Mesendoderm (in vitro differentiated cells): Measurements from ENCODE around the gene SND1.
A peak's percentile ranks its signal among the peaks of the same experiment; 100 is the strongest.

Experiments used
- DNase-seq: peaks from one replicate; pipeline ENCODE4 v3.0.0; 2013
- H2AK5ac ChIP-seq: 2 replicates; pipeline ENCODE4 v1.6.1; 2013; ENCODE audit warnings: low read length, inconsistent platforms
- H2BK120ac ChIP-seq: 2 replicates; pipeline ENCODE4 v1.6.1; 2013; ENCODE audit warnings: low read depth, mild to moderate bottlenecking, low read length, moderate library complexity, mixed read lengths
- H2BK15ac ChIP-seq: replicated peaks from 2 replicates; pipeline ENCODE4 v1.6.1; 2013; ENCODE audit warnings: low read depth, mild to moderate bottlenecking, moderate library complexity
- H2BK5ac ChIP-seq: 2 replicates; pipeline ENCODE4 v1.6.1; 2013; ENCODE audit warnings: low read length, inconsistent platforms
- H3K18ac ChIP-seq: 2 replicates; pipeline ENCODE4 v1.6.1; 2013; ENCODE audit warnings: mild to moderate bottlenecking, low read length, mixed read lengths
- H3K23ac ChIP-seq: one replicate; pipeline ENCODE4 v1.6.1; 2013; ENCODE audit warnings: low read length
- H3K27ac ChIP-seq: 2 replicates; pipeline ENCODE4 v1.5.1; 2013; ENCODE audit warnings: low read depth, mild to moderate bottlenecking, inconsistent platforms, low read length, moderate library complexity
- H3K27me3 ChIP-seq: 2 replicates; pipeline ENCODE4 v1.6.1; 2013; ENCODE audit warnings: low read length, control low read depth, mild to moderate bottlenecking, inconsistent platforms; ENCODE audit not compliant: insufficient read depth, poor library complexity
- H3K36me3 ChIP-seq: 2 replicates; pipeline ENCODE4 v1.6.1; 2013; ENCODE audit warnings: low read length, inconsistent platforms; ENCODE audit not compliant: control insufficient read depth, insufficient read depth
- H3K4ac ChIP-seq: one replicate; pipeline ENCODE4 v1.6.1; 2013; ENCODE audit warnings: low read depth, mild to moderate bottlenecking, low read length, moderate library complexity
- H3K4me1 ChIP-seq: 2 replicates; pipeline ENCODE4 v1.6.1; 2013; ENCODE audit warnings: low read depth, low read length, inconsistent platforms; ENCODE audit not compliant: control insufficient read depth
- H3K4me2 ChIP-seq: 2 replicates; pipeline ENCODE4 v1.6.1; 2013; ENCODE audit warnings: low read length
- H3K4me3 ChIP-seq: 2 replicates; pipeline ENCODE4 v1.5.1; 2013; ENCODE audit warnings: mild to moderate bottlenecking, low read length
- H3K56ac ChIP-seq: one replicate; pipeline ENCODE4 v1.6.1; 2013; ENCODE audit warnings: low read length
- H3K79me1 ChIP-seq: 2 replicates; pipeline ENCODE4 v1.6.1; 2013; ENCODE audit warnings: low read length, inconsistent platforms
- H3K79me2 ChIP-seq: 2 replicates; pipeline ENCODE4 v1.6.1; 2013; ENCODE audit warnings: mild to moderate bottlenecking, low read length; ENCODE audit not compliant: control insufficient read depth, insufficient read depth
- H3K9ac ChIP-seq: 2 replicates; pipeline ENCODE4 v1.6.1; 2013; ENCODE audit warnings: low read length, inconsistent platforms
- H4K5ac ChIP-seq: one replicate; pipeline ENCODE4 v1.6.1; 2013; ENCODE audit warnings: low read length
- H4K8ac ChIP-seq: one replicate; pipeline ENCODE4 v1.6.1; 2013; ENCODE audit warnings: low read depth, mild to moderate bottlenecking, control low read depth, low read length, moderate library complexity
- WGBS: extraction: QIAGEN DNeasy Blood & Tissue Kit; methylation state at CpG from one replicate; pipeline ENCODE4 v1.1.7; 2013; ENCODE audit warnings: low lambda C conversion rate, missing lambda C conversion rate; ENCODE audit not compliant: insufficient coverage; ENCODE audit errors: extremely low coverage; 5-methylcytosine and 5-hydroxymethylcytosine counted together

SND1 gene

DNA sequence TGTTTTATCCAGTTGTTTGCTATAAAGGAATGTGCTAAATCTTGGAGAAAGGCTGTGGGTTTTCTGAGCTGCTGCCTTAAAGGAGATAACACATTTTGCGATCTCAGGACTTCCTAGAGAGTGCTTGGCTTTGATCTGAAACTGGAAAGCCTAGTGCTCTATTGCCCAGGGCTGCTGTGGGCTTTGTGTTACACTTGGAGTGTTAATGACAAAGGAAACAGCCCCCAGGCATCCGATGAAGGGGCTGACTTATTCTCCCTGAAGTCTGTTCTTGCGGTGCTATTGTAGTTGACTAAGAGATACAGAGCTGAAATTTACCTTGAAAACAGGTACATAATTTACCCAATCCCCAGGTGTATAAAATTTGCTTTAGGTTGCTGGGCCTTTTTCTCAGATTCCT lies 74.5 kb downstream of the SND1 start:
- no CpG with 5 or more reads among the region's 3 CpGs for WGBS
- H3K56ac ChIP-seq = no peak overlapping the region
- peak; percentile 89 for DNase-seq
- H2AK5ac ChIP-seq = no peak overlapping the region
- no peak overlapping the region for H2BK15ac ChIP-seq
- H3K18ac ChIP-seq = peak overlapping the region; percentile 51
- H3K4me3 ChIP-seq = no peak overlapping the region
- H3K79me1 ChIP-seq = peaks cover 17% of the 10 kb centered on the region
- H3K4ac ChIP-seq = no peak overlapping the region
- peak overlapping the region; percentile 72 for H3K27ac ChIP-seq
- H3K4me1 ChIP-seq = peaks cover 22% of the 10 kb centered on the region
- H3K9ac ChIP-seq = no peak overlapping the region
- H3K4me2 ChIP-seq = no peak overlapping the region
- no peak overlapping the region for H4K5ac ChIP-seq
- H2BK5ac ChIP-seq = no peak overlapping the region
- H3K36me3 ChIP-seq = no peaks in the 10 kb centered on the region
- H2BK120ac ChIP-seq = no peak overlapping the region
- H3K27me3 ChIP-seq = no peaks in the 10 kb centered on the region
- no peak overlapping the region for H4K8ac ChIP-seq
- no peak overlapping the region for H3K23ac ChIP-seq
- H3K79me2 ChIP-seq = peaks cover 7% of the 10 kb centered on the region

DNA sequence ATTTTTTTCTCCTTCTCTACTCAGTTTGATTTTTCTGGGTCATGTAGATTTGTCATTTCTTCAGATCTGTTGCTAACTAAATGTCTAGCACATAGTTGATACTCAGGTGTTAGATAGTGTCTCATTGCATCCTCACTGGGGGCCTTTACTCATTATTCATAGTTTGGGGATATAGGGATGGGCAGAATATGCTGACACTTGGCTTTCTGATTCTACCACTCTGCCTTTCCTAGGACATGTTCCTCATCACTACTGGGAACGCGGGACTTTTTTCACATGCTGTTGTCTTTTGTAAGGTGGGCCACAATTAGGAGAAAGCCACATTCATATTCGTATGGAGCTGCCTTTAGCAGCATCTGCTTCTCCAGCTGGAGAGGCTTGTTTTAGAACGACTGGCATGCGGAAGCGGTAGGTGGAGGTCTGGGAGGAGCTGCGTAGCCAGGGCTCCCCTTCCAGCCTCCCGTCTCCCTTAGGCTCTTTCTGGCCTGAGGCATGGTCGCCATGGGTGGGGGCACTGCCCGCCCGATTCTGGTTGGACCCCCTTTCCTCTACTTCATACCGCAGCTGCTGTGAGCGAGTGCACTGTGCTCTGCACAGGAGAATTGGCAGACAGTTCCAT lies 78.8 kb downstream of the SND1 start:
- H3K27me3 ChIP-seq = no peaks in the 10 kb centered on the region
- H3K79me2 ChIP-seq = peaks cover 18% of the 10 kb centered on the region
- H4K8ac ChIP-seq = no peak overlapping the region
- H3K36me3 ChIP-seq = peaks cover 2% of the 10 kb centered on the region
- H4K5ac ChIP-seq = no peak overlapping the region
- peaks cover 27% of the 10 kb centered on the region for H3K79me1 ChIP-seq
- no peak overlapping the region for H2BK120ac ChIP-seq
- DNase-seq = no peak
- no peak overlapping the region for H3K56ac ChIP-seq
- H3K18ac ChIP-seq = no peak overlapping the region
- no peak overlapping the region for H2BK5ac ChIP-seq
- no peak overlapping the region for H2AK5ac ChIP-seq
- H3K9ac ChIP-seq = no peak overlapping the region
- no peak overlapping the region for H3K4ac ChIP-seq
- H2BK15ac ChIP-seq = no peak overlapping the region
- no CpG with 5 or more reads among the region's 13 CpGs for WGBS
- no peak overlapping the region for H3K23ac ChIP-seq
- no peak overlapping the region for H3K4me2 ChIP-seq
- no peak overlapping the region for H3K4me3 ChIP-seq
- H3K4me1 ChIP-seq = peaks cover 15% of the 10 kb centered on the region
- no peak overlapping the region for H3K27ac ChIP-seq

DNA sequence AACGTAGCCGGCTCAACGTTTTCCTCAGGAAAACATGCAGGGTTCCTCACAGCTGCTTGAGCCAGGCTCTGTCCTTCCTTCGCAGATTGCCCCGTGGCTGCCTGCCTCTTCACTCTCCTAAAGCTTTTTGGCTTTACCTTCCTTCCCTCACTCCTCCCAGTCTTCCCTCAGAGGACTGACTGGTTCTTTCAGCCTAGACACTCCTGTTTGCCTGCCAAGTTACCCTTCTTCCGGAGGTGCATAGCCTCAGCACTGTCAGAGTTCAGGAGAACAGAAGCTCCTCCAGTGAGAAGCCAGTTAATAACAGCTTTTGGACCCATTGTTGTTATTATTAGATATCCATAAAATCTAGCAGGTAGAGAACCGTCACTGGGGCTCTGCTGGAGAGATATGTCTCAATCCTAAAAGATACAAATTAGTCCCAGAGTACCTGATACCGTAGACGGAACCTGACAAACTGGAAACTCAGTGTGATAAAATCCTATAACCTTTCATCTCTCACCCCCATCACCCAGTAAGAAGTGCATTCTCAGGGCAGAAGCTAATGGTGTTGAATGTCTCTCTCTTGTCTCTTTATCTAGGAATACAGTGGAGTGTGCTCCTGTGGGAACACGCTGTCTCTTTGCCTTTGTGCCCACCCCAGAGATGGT lies 79.6 kb downstream of the SND1 start:
- Histone ChIP-seq H3K4ac (no peak overlapping the region), H2BK120ac (no peak overlapping the region), H3K4me3 (no peak overlapping the region), H4K5ac (no peak overlapping the region), H3K27me3 (no peaks in the 10 kb centered on the region), H2BK15ac (no peak overlapping the region), H3K79me1 (peaks cover 27% of the 10 kb centered on the region), H3K23ac (no peak overlapping the region), H3K4me1 (peaks cover 11% of the 10 kb centered on the region), H2AK5ac (no peak overlapping the region), H2BK5ac (no peak overlapping the region), H3K79me2 (peaks cover 18% of the 10 kb centered on the region), H3K9ac (no peak overlapping the region), H3K4me2 (no peak overlapping the region), H3K27ac (no peak overlapping the region), H3K18ac (no peak overlapping the region), H4K8ac (no peak overlapping the region), H3K56ac (no peak overlapping the region), H3K36me3 (peaks cover 2% of the 10 kb centered on the region)
- WGBS = no CpG with 5 or more reads among the region's 10 CpGs
- DNase-seq = no peak

DNA sequence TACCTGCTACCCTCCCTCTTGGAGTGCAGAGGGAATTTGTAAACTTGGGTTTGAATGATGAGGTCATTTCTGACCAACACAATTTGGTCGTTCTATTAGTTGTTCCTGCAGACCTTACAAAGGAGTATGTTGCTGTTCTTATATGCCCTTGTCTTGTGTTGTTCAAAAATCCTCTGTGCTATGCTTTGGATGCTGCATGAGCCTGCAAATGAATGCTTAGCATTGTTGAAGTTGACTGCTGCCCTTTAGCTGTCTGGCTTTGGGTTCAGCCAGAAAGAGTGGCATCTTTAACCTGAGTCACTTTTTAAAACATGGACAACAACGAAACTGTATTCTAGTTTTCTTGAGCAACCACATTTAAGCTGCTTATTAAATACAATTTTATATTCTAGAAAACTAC lies 80.3 kb downstream of the SND1 start:
- H3K79me1 ChIP-seq = peaks cover 27% of the 10 kb centered on the region
- H2AK5ac ChIP-seq = no peak overlapping the region
- H2BK120ac ChIP-seq = no peak overlapping the region
- H2BK5ac ChIP-seq = no peak overlapping the region
- no peak overlapping the region for H3K23ac ChIP-seq
- H3K18ac ChIP-seq = no peak overlapping the region
- H3K4ac ChIP-seq = no peak overlapping the region
- H3K36me3 ChIP-seq = peaks cover 2% of the 10 kb centered on the region
- no peak overlapping the region for H3K27ac ChIP-seq
- no peak overlapping the region for H2BK15ac ChIP-seq
- H3K9ac ChIP-seq = no peak overlapping the region
- DNase-seq = no peak
- no peak overlapping the region for H3K56ac ChIP-seq
- H4K5ac ChIP-seq = no peak overlapping the region
- no peaks in the 10 kb centered on the region for H3K27me3 ChIP-seq
- H3K79me2 ChIP-seq = peaks cover 18% of the 10 kb centered on the region
- no CpG with 5 or more reads among the region's 2 CpGs for WGBS
- peaks cover 8% of the 10 kb centered on the region for H3K4me1 ChIP-seq
- no peak overlapping the region for H3K4me2 ChIP-seq
- H3K4me3 ChIP-seq = no peak overlapping the region
- H4K8ac ChIP-seq = no peak overlapping the region

DNA sequence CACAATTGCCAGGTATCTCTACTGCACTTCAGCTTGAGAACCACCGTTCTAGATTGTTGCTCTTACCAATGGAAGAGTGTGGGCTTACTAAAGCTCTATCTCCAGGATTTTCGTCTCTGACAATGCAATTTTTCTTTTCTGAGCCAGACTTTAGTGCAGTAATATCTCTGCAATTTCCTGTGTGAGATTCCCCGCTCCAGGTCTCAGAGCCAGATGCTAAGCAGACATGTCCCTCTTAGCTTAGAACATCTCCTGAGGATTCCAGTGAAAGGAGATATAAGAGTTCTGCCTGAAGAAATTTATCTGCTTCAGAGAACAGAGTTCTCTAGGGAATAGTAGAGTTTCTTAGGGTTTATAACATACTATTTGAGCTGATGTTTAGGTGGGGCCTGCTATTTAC lies 82.0 kb downstream of the SND1 start:
- H3K4me3 ChIP-seq = no peak overlapping the region
- WGBS = no CpG with 5 or more reads among the region's 3 CpGs
- H3K18ac ChIP-seq = no peak overlapping the region
- H3K56ac ChIP-seq = no peak overlapping the region
- peak; percentile 8 for DNase-seq
- H3K23ac ChIP-seq = no peak overlapping the region
- no peak overlapping the region for H2BK5ac ChIP-seq
- peaks cover 15% of the 10 kb centered on the region for H3K79me2 ChIP-seq
- no peak overlapping the region for H3K4ac ChIP-seq
- no peak overlapping the region for H3K4me2 ChIP-seq
- peaks cover 2% of the 10 kb centered on the region for H3K36me3 ChIP-seq
- H2AK5ac ChIP-seq = no peak overlapping the region
- no peak overlapping the region for H2BK120ac ChIP-seq
- H3K4me1 ChIP-seq = peaks cover 2% of the 10 kb centered on the region
- H4K5ac ChIP-seq = no peak overlapping the region
- H3K79me1 ChIP-seq = peaks cover 27% of the 10 kb centered on the region
- H3K27me3 ChIP-seq = no peaks in the 10 kb centered on the region
- H2BK15ac ChIP-seq = no peak overlapping the region
- peak overlapping the region; percentile 25 for H3K27ac ChIP-seq
- no peak overlapping the region for H4K8ac ChIP-seq
- H3K9ac ChIP-seq = no peak overlapping the region

DNA sequence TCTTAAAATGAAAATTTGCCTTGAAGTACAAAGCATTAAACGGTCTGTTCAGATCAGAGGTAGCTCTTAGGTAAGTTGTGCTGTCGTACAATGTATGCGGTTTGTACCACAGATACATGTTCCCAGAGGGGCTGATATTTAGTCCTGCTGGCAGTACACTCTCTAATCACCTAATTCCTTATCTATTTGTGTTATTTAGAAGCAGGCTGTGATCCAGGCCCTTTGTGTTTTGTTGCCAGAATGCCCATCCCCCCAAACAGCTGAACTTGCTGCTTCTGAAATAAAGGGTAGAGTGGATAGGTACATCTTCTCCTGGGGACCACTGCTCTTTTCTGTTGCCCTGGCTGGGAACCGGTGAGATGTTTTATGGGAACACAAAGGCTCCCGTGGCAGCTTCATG lies 84.5 kb downstream of the SND1 start:
- H3K18ac ChIP-seq = no peak overlapping the region
- no peak overlapping the region for H3K4me3 ChIP-seq
- peaks cover 2% of the 10 kb centered on the region for H3K36me3 ChIP-seq
- no peak overlapping the region for H3K27ac ChIP-seq
- WGBS = no CpG with 5 or more reads among the region's 5 CpGs
- no peak overlapping the region for H3K4ac ChIP-seq
- peak; percentile 36 for DNase-seq
- no peaks in the 10 kb centered on the region for H3K4me1 ChIP-seq
- no peaks in the 10 kb centered on the region for H3K27me3 ChIP-seq
- no peak overlapping the region for H4K5ac ChIP-seq
- H4K8ac ChIP-seq = no peak overlapping the region
- H2AK5ac ChIP-seq = no peak overlapping the region
- H3K56ac ChIP-seq = no peak overlapping the region
- peaks cover 15% of the 10 kb centered on the region for H3K79me2 ChIP-seq
- no peak overlapping the region for H2BK120ac ChIP-seq
- no peak overlapping the region for H2BK5ac ChIP-seq
- no peak overlapping the region for H2BK15ac ChIP-seq
- H3K4me2 ChIP-seq = no peak overlapping the region
- H3K23ac ChIP-seq = no peak overlapping the region
- H3K9ac ChIP-seq = no peak overlapping the region
- H3K79me1 ChIP-seq = peaks cover 25% of the 10 kb centered on the region
